Measurements from ENCODE around the gene FAM43B.

- TF ChIP-seq USF2 (CRISPR knock-in tag; IDR thresholded peaks at IDR 0.05) (no peak), CTCF (IDR thresholded peaks at IDR 0.05) (peak; percentile 75), MAX (CRISPR knock-in tag; IDR thresholded peaks at IDR 0.05) (no peak), ETV6 (CRISPR knock-in tag; IDR thresholded peaks at IDR 0.05) (no peak), NR2C2 (CRISPR knock-in tag; IDR thresholded peaks at IDR 0.05) (no peak)
Measured at GRCh38 chr1:20521960-20522861, 30.2 kb upstream of the FAM43B start.

All from WTC11 (cell line).